Measurements from ENCODE around the gene NCKAP1. TPM values are rescaled to one million over a fixed set of nuclear protein-coding genes. Genes with fewer than 3 reads are reported as not detected.
"Not testable (repeated sequence)": the region's sequence is repeated elsewhere in the genome, so short reads cannot be mapped to it uniquely, and the experiment has no call there.

Gene NCKAP1
- total RNA-seq, 2 donors from 2014 or later, result 19.8 to 59.9 TPM

DNA sequence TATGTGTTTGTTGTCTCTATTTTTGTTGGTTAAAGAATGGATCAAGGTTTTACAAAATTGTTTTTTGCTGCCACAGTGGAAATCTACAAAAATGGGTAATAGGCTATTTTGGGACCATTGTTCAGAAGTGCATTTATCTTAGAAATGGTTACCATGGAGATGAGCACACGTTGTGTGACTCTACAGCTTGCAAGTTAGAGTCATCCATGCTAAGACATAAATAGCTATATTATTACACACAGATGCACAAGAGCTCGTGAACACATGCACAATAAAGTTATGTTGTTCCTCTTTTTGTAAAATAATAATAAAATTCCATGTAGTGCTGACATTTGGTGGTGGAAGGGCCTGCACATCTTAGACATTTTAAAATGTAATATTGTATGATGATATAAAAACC lies 24.8 kb upstream of the NCKAP1 start:
- intact Hi-C loops (cut with DNase I), result no loop called here
- ATAC-seq (no peak), DNase-seq (no peak)
- TF ChIP-seq, protein P1, sequence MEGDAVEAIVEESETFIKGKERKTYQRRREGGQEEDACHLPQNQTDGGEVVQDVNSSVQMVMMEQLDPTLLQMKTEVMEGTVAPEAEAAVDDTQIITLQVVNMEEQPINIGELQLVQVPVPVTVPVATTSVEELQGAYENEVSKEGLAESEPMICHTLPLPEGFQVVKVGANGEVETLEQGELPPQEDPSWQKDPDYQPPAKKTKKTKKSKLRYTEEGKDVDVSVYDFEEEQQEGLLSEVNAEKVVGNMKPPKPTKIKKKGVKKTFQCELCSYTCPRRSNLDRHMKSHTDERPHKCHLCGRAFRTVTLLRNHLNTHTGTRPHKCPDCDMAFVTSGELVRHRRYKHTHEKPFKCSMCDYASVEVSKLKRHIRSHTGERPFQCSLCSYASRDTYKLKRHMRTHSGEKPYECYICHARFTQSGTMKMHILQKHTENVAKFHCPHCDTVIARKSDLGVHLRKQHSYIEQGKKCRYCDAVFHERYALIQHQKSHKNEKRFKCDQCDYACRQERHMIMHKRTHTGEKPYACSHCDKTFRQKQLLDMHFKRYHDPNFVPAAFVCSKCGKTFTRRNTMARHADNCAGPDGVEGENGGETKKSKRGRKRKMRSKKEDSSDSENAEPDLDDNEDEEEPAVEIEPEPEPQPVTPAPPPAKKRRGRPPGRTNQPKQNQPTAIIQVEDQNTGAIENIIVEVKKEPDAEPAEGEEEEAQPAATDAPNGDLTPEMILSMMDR (IDR thresholded peaks at IDR 0.05), result no peak
- no peak for TF ChIP-seq POLR2A (IDR thresholded peaks at IDR 0.05)
- no peaks in the 10 kb centered on the region for H3K27me3 ChIP-seq
- WGBS, 2 donors, result 33 to 38% methylated on average over 2 of the region's 2 CpGs
- H3K27ac ChIP-seq, result no peak overlapping the region
- H3K4me1 ChIP-seq, result peaks cover 4% of the 10 kb centered on the region
- no peaks in the 10 kb centered on the region for H3K9me3 ChIP-seq
- no peaks in the 10 kb centered on the region for H3K36me3 ChIP-seq (replicated peaks in 1 of 2; ENCODE audit: insufficient read depth in 1 of 2, low read depth in 2 of 2)
- no peak overlapping the region for H3K4me3 ChIP-seq

DNA sequence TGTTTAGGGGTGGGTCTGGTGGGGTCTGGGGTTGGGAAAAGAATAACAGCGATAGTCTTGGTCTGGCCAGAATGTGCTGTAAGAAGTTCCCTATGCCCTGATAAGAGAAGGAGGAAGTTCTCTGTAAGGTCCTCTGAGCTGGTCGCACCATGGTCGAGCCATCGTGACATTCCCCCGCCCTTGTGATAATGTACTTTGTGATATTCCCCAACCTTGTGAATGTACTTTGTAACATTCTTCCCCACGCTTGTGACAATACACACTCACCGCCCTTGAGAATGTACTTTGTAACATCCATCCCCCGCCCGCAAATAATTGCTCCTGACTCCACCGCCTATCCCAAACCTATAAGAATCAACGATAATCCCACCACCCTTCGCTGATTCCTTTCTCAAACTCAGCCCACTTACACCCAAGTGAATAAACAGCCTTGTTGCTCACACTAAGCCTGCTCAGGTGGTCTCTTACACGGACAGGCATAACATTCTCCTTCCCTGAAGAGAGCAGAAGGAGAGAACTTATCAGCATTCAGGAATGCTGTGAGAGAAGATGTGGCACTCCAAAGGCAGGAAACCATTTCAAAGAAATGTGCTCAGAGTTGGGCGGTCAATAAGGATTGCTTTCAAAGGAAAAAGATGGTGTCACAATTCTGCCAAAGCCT lies 22.4 kb upstream of the NCKAP1 start:
- H3K27ac ChIP-seq, result no peak overlapping the region
- H3K4me3 ChIP-seq, result no peak overlapping the region
- DNase-seq, result no peak
- intact Hi-C loops (cut with DNase I), result no loop called here
- TF ChIP-seq, protein P1 (IDR thresholded peaks at IDR 0.05), result no peak
- TF ChIP-seq POLR2A (IDR thresholded peaks at IDR 0.05), result no peak
- H3K9me3 ChIP-seq, result no peaks in the 10 kb centered on the region
- no peaks in the 10 kb centered on the region for H3K27me3 ChIP-seq
- 93 to 95% methylated on average over 14 of the region's 14 CpGs for WGBS, 2 donors
- H3K36me3 ChIP-seq (replicated peaks in 1 of 2; ENCODE audit: insufficient read depth in 1 of 2, low read depth in 2 of 2), result no peaks in the 10 kb centered on the region
- peaks cover 22% of the 10 kb centered on the region for H3K4me1 ChIP-seq
- no peak for ATAC-seq

DNA sequence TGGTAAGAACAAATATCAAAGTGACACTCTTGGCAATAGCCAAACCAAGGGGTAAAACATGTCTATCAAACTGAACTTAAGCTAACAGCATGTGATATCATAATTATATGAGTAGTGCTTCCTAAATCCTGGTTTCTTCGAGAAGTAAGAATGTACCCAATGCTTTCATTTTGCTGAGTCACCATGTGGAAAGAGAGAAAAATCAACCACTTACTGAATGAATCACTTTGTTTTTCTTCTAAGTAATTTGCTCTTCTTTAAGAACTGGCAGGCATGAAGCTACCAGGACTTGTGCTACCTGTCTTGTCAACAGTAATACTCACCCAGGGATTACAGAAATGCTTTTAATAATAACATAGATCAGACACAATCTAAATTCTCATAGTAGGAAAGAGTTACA lies 21.3 kb upstream of the NCKAP1 start:
- H3K4me3 ChIP-seq, result no peak overlapping the region
- ATAC-seq (no peak), DNase-seq (no peak)
- H3K9me3 ChIP-seq, result no peaks in the 10 kb centered on the region
- peaks cover 22% of the 10 kb centered on the region for H3K4me1 ChIP-seq
- intact Hi-C loops (cut with DNase I), result no loop called here
- H3K27ac ChIP-seq, result no peak overlapping the region
- TF ChIP-seq POLR2A (IDR thresholded peaks at IDR 0.05), result no peak
- WGBS, 2 donors, result 47 to 53% methylated on average over 1 of the region's 1 CpG
- H3K27me3 ChIP-seq, result no peaks in the 10 kb centered on the region
- H3K36me3 ChIP-seq (replicated peaks in 1 of 2; ENCODE audit: insufficient read depth in 1 of 2, low read depth in 2 of 2), result no peaks in the 10 kb centered on the region

DNA sequence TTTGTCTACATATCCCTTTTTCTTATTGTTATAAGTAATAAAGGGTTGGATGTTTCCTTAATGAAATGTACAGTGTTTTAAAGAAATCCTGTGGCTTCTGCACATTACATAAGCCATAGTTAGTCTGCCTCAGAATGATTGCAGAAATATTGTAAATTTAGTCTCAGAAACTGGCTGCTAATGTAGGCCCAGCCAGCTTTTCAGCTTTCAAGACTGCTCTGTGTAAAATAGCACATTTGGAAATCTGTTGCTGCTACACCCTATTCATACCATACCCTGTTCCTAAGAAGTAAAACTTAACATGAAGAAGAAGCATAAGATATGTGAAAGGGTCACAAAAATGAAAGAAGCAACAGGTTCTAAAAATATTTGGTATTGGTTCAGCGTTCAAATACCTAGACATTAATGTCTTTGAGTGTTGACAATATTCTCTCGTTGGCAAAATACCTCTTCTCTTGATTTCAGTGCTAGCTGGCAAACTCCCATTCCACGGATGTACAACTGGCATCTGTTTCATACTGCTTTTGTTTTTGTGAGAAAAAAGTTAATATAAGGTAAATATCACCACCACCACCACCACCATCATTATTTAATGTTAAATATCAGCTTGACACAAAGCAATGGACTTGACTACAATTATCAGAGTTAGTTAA lies 19.2 kb upstream of the NCKAP1 start:
- DNase-seq, result no peak
- intact Hi-C loops (cut with DNase I), result no loop called here
- 10 to 21% methylated on average over 3 of the region's 3 CpGs for WGBS, 2 donors
- no peaks in the 10 kb centered on the region for H3K36me3 ChIP-seq (replicated peaks in 1 of 2; ENCODE audit: insufficient read depth in 1 of 2, low read depth in 2 of 2)
- peaks cover 22% of the 10 kb centered on the region for H3K4me1 ChIP-seq
- peak; percentile 31 for ATAC-seq
- H3K27ac ChIP-seq, result peak overlapping the region in 3 of 4 donors; percentile 29 to 84 (median 59)
- TF ChIP-seq, protein P1 (IDR thresholded peaks at IDR 0.05), result no peak
- no peak for TF ChIP-seq POLR2A (IDR thresholded peaks at IDR 0.05)
- H3K4me3 ChIP-seq, result no peak overlapping the region
- no peaks in the 10 kb centered on the region for H3K9me3 ChIP-seq
- H3K27me3 ChIP-seq, result no peaks in the 10 kb centered on the region

DNA sequence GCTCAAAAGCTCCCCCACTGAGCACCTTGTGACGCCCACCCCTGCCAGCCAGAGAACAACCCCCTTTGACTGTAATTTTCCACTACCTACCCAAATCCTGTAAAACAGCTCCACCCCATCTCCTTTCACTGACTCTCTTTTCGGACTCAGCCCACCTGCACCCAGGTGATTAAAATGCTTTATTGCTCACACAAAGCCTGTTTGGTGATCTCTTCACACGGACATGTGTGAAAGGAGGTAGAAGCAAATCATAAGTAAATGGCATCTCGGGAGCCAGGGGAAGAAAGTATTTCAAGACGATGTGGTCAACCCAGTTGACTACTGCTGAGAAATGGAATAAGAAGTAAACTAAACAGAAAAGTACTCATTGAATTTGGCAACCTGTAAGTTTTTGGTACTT lies 11.2 kb upstream of the NCKAP1 start:
- Histone ChIP-seq H3K4me1 (no peaks in the 10 kb centered on the region), H3K27me3 (no peaks in the 10 kb centered on the region), H3K36me3 (replicated peaks in 1 of 2; ENCODE audit: insufficient read depth in 1 of 2, low read depth in 2 of 2) (no peaks in the 10 kb centered on the region), H3K9me3 (no peaks in the 10 kb centered on the region), H3K4me3 (no peak overlapping the region), H3K27ac (no peak overlapping the region)
- DNase-seq (no peak), ATAC-seq (no peak)
- no peak for TF ChIP-seq POLR2A (IDR thresholded peaks at IDR 0.05)
- TF ChIP-seq, protein P1 (IDR thresholded peaks at IDR 0.05), result no peak
- intact Hi-C loops (cut with DNase I), result no loop called here
- WGBS, 2 donors, result 84 to 87% methylated on average over 5 of the region's 5 CpGs

DNA sequence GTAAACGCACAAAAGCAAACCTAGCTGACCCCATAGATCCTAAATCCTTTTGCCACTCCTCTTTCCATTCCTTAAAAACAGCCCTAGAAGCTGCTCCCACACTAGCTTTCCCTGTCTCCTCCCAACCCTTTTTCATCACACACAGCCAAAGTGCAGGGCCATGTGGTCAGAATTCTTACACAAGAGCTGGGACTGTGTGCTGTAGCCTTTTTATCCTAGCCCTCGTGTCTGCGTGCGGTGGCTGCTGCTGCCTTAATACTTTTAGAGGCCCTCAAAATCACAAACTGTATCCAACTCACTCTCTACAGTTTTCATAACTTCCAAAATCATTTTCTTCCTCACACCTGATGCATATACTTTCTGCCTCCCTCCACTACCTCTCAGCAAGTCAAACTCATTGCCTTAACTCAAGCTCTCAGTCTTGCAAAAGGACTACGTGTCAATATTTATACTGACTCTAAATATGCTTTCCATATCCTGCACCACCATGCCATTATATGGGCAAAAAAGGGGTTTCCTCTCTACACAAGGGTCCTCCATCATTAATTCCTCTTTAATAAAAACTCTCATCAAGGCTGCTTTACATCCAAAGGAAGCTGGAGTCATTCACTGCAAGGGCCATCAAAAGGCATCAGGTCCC lies 9.3 kb upstream of the NCKAP1 start:
- H3K4me3 ChIP-seq; H3K4me1 ChIP-seq; H3K9me3 ChIP-seq; DNase-seq; ATAC-seq; H3K27me3 ChIP-seq; intact Hi-C loops (cut with DNase I); H3K36me3 ChIP-seq (replicated peaks in 1 of 2; ENCODE audit: insufficient read depth in 1 of 2, low read depth in 2 of 2); H3K27ac ChIP-seq: not testable (repeated sequence)
- 91 to 94% methylated on average over 5 of the region's 5 CpGs for WGBS, 2 donors

DNA sequence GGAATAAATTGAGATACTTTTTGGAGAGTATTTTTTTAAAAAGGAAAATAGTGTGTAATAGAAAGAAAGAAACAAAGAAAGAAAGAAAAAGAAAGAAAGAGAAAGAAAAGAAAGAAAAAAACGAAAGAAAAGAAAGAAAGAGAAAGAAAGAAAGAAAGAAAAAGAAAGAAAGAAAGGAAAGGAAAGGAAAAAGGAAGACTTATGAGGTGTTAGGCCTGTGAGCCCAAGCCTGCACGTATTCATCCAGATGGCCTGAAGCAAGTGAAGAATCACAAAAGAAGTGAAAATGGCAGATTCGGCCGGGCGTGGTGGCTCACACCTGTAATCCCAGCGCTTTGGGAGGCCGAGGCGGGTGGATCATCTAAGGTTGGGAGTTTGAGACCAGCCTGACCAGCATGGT lies 5.3 kb upstream of the NCKAP1 start:
- WGBS, 2 donors, result 86 to 87% methylated on average over 8 of the region's 8 CpGs
- H3K9me3 ChIP-seq; H3K4me3 ChIP-seq; H3K27me3 ChIP-seq; ATAC-seq; H3K27ac ChIP-seq; DNase-seq; intact Hi-C loops (cut with DNase I); H3K36me3 ChIP-seq (replicated peaks in 1 of 2; ENCODE audit: insufficient read depth in 1 of 2, low read depth in 2 of 2); H3K4me1 ChIP-seq: not testable (repeated sequence)

Measured in body of pancreas (tissue), 4 donors.